GM12891 (cell line): ENCODE measurements around the gene HKDC1.

Source experiments
- PAX5 ChIP-seq: IDR thresholded peaks from 2 replicates; pipeline ENCODE4 v1.6.1; 2011; ENCODE audit warnings: low read length, moderate library complexity, mild to moderate bottlenecking; ENCODE audit not compliant: insufficient read depth, severe bottlenecking
- POLR2A ChIP-seq: IDR thresholded peaks from 2 replicates; pipeline ENCODE4 v1.6.1; 2011; ENCODE audit warnings: low read depth, low read length, control low read depth
- POLR2AphosphoS5 ChIP-seq: IDR thresholded peaks from 2 replicates; pipeline ENCODE4 v1.6.1; 2011; ENCODE audit warnings: low read depth, low read length, control low read depth
- TAF1 ChIP-seq: IDR thresholded peaks from 2 replicates; pipeline ENCODE4 v1.6.1; 2011; ENCODE audit warnings: low read depth, low read length, control low read depth

- TF ChIP-seq POLR2A = no peak
- TF ChIP-seq POLR2AphosphoS5 = no peak
- TF ChIP-seq TAF1 = no peak
- TF ChIP-seq PAX5 = no peak
Measured at GRCh38 chr10:69259547-69260243, 39.6 kb downstream of the HKDC1 start.
